ENCODE results near the gene NOXO1.

NOXO1 gene

DNA sequence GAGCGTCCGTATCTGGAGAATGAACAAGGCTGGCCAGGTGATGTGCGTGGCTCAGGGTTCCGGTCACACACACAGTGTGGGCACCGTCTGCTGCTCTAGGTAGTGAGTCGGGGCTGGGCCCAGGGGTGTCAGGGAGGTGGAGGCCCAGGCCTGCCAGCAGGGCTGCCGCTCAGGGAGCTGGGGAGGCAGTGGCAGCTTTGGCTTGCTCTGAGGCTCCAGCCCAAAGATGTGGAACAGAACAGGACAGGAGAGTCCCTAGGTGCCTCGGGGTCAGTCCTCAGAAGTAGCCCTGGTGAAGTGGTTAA, 5.1 kb downstream of the NOXO1 start:
- FAIRE-seq (no peak), DNase-seq (ENCODE audit: insufficient read length, low spot score) (no peak)
- TF ChIP-seq SPI1 (IDR thresholded peaks at IDR 0.05; ENCODE audit: low read depth, low read length) (no peak), POLR2AphosphoS5 (IDR thresholded peaks at IDR 0.05; ENCODE audit: low read depth, low read length) (no peak), PAX5 (IDR thresholded peaks at IDR 0.05; ENCODE audit: insufficient read depth, low read length, severe bottlenecking) (no peak), POU2F2 (IDR thresholded peaks at IDR 0.05; ENCODE audit: low read depth, low read length) (no peak), POLR2A (IDR thresholded peaks at IDR 0.05; ENCODE audit: low read depth, low read length) (no peak), TAF1 (IDR thresholded peaks at IDR 0.05; ENCODE audit: low read depth, low read length) (no peak)

DNA sequence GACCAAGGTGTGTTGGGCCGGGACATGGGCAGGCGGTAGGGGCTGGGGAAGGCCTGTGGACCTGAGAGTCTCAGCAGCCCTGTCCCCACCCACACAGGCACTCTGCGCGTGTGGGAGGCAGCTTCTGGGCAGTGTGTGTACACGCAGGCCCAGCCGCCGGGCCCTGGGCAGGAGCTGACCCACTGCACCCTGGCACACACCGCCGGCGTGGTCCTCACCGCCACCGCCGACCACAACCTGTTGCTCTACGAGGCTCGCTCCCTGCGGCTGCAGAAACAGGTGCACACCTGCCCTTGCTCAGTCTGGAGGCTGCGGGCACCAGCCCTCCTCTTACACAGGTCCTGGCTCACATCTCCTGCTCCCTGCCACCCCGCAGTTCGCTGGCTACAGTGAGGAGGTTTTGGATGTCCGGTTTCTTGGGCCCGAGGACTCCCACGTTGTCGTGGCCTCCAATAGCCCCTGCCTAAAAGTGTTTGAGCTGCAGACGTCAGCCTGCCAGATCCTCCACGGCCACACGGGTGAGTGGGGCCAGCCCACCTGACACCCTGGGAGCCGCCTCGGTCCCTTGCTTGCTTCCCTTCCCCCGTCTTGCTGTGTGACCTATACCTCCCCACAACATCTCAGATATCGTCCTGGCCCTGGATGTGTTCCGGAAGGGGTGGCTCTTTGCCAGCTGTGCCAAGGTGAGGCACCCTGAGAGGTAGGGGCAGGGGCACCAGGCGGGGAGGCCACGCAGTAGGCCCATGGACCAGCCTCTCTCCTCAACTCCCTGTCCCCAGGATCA, 5.6 kb downstream of the NOXO1 start:
- no peak for TF ChIP-seq POLR2AphosphoS5 (IDR thresholded peaks at IDR 0.05; ENCODE audit: low read depth, low read length)
- TF ChIP-seq POLR2A (IDR thresholded peaks at IDR 0.05; ENCODE audit: low read depth, low read length): no peak
- no peak for TF ChIP-seq POU2F2 (IDR thresholded peaks at IDR 0.05; ENCODE audit: low read depth, low read length)
- TF ChIP-seq SPI1 (IDR thresholded peaks at IDR 0.05; ENCODE audit: low read depth, low read length): no peak
- no peak for TF ChIP-seq TAF1 (IDR thresholded peaks at IDR 0.05; ENCODE audit: low read depth, low read length)
- TF ChIP-seq PAX5 (IDR thresholded peaks at IDR 0.05; ENCODE audit: insufficient read depth, low read length, severe bottlenecking): no peak
- DNase-seq (ENCODE audit: insufficient read length, low spot score) (no peak), FAIRE-seq (no peak)

DNA sequence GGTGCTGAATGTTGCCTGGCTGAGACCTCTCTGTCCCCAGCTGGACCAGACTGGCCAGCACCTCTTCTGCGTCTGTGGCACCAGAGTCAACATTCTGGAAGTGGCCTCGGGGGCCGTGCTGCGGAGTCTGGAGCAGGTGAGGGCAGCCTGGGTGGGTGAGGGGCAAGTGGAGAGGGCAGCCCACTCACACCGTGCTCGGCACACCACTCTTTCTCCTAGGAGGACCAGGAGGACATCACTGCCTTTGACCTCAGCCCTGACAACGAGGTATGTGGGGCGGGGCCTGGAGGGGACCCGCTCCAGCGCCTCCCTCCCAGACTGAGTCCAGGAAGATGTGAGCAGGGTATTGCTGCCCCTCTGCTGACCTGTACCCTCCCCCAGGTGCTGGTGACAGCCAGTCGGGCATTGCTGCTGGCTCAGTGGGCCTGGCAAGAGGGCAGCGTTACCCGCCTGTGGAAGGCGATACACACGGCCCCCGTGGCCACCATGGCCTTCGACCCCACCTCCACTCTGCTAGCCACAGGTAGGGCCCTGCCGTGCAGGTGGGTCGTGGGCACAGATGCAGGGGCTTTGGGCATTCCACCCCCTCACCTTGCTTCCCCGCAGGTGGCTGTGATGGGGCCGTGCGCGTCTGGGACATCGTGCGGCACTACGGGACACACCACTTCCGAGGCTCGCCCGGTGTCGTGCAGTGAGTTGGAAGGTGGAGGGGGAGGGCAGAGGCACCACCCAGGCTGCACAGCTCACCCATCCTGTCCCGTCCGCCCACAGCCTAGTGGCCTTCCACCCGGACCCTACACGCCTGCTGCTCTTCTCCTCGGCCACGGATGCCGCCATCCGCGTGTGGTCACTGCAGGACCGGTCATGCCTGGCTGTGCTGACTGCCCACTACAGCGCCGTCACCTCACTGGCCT, 6.9 kb downstream of the NOXO1 start:
- FAIRE-seq (no peak), DNase-seq (ENCODE audit: insufficient read length, low spot score) (no peak)
- no peak for TF ChIP-seq SPI1 (IDR thresholded peaks at IDR 0.05; ENCODE audit: low read depth, low read length)
- no peak for TF ChIP-seq POU2F2 (IDR thresholded peaks at IDR 0.05; ENCODE audit: low read depth, low read length)
- no peak for TF ChIP-seq POLR2A (IDR thresholded peaks at IDR 0.05; ENCODE audit: low read depth, low read length)
- TF ChIP-seq TAF1 (IDR thresholded peaks at IDR 0.05; ENCODE audit: low read depth, low read length): no peak
- TF ChIP-seq POLR2AphosphoS5 (IDR thresholded peaks at IDR 0.05; ENCODE audit: low read depth, low read length): no peak
- TF ChIP-seq PAX5 (IDR thresholded peaks at IDR 0.05; ENCODE audit: insufficient read depth, low read length, severe bottlenecking): no peak

DNA sequence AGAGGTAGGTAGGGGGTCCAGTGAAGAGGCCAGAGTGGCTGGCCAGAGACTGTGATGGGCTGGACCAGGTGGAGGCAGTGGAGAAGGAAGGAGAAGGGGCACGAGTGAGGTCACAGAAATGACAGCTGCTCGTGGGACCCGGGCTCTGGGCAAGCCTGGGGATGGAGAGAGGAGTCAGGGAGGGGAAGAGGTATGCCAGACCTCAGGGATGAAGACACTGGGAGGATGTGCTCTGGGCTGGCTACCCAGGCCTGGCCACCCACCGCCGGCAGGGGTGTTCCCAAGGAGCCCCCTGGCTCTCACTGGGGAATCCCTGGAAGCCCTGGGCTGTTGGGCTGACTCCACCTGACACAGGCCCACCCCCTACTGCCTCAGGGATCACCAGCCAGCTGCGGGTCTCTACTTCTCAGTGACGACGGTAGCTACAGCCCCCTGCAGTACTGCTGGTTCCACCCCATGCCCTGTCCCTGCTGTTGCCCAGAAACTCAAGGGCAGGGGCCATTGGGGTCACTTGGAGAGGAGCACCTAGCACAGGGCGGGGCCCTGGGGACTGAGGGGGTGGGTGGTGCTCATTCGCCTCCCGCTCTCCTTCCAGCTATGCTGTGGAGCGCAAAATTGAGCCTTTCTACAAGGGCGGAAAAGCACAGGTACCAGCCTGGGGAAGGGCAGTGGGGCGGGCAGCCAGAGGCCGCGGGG, 7.7 kb downstream of the NOXO1 start:
- FAIRE-seq (no peak), DNase-seq (ENCODE audit: insufficient read length, low spot score) (no peak)
- TF ChIP-seq PAX5 (IDR thresholded peaks at IDR 0.05; ENCODE audit: insufficient read depth, low read length, severe bottlenecking) (no peak), SPI1 (IDR thresholded peaks at IDR 0.05; ENCODE audit: low read depth, low read length) (no peak), POU2F2 (IDR thresholded peaks at IDR 0.05; ENCODE audit: low read depth, low read length) (no peak), POLR2A (IDR thresholded peaks at IDR 0.05; ENCODE audit: low read depth, low read length) (no peak)

DNA sequence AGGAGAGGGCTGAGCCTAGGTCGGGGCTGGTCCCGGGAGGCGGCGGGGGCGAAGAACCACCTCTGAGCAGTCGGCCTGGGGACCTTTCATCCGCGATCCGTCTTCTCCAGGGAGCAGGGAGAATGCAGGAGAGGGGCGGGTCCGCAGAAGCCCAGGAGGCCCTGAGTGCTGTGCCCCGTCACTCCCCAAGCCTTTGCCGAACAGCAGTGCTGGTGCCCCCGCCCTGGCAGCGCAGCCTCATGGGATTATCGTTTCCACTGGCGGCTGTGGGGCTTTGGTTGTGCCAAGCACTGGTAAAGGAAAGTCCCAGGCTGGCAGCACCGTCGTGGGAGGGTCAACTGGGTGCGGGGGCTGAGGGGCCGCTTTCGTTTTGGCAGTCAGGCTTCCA, 8.8 kb downstream of the NOXO1 start:
- DNase-seq (ENCODE audit: insufficient read length, low spot score): no peak
- TF ChIP-seq POU2F2 (IDR thresholded peaks at IDR 0.05; ENCODE audit: low read depth, low read length): no peak
- TF ChIP-seq PAX5 (IDR thresholded peaks at IDR 0.05; ENCODE audit: insufficient read depth, low read length, severe bottlenecking): no peak
- TF ChIP-seq SPI1 (IDR thresholded peaks at IDR 0.05; ENCODE audit: low read depth, low read length): no peak
- TF ChIP-seq POLR2AphosphoS5 (IDR thresholded peaks at IDR 0.05; ENCODE audit: low read depth, low read length): no peak
- no peak for TF ChIP-seq TAF1 (IDR thresholded peaks at IDR 0.05; ENCODE audit: low read depth, low read length)
- TF ChIP-seq POLR2A (IDR thresholded peaks at IDR 0.05; ENCODE audit: low read depth, low read length): no peak
- FAIRE-seq: no peak

DNA sequence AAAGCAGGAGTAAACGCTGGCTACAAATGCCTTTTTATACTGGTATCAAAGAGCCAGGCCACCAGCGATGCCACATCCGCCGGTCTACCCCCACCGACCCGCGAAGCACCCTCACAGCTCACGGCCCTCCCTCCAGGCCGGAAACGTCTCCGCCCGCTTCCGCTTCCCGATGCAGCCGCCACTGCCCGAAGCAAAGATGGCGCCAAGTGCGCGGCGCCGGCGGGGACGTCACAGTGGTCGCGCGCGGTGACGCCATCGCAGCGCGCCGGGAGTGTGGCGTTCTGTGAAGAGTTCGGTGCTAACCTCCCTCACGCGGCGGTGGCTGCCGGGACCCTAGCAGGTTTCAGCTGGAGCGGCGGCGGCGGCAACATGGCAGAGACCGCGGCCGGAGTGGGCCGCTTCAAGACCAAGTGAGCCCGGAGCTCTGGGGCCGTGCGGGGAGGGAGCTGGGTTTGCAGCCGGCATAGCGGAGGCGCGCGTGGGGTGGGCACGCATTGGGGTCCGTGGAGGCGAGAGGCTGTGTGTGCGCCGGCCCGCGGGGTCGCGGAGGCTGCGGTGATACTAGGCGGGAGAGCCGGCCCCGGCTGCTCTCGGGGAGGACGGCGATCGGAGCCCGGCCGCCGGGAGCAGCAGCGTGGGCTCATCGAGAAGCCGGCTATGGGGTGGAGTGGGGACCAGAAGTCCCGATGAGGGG, 9.3 kb downstream of the NOXO1 start, which contains the start of gene TBL3:
Gene TBL3 (plus strand): TSS at position 258 of the 694 bp plus-strand sequence. CDS start 112 bp downstream, at position 370.
- FAIRE-seq (peak; percentile 100), DNase-seq (ENCODE audit: insufficient read length, low spot score) (peak; percentile 99)
- TF ChIP-seq POLR2A (IDR thresholded peaks at IDR 0.05; ENCODE audit: low read depth, low read length) (peak; percentile 91), SPI1 (IDR thresholded peaks at IDR 0.05; ENCODE audit: low read depth, low read length) (peak; percentile 49), POLR2AphosphoS5 (IDR thresholded peaks at IDR 0.05; ENCODE audit: low read depth, low read length) (peak; percentile 92), PAX5 (IDR thresholded peaks at IDR 0.05; ENCODE audit: insufficient read depth, low read length, severe bottlenecking) (peak; percentile 75), TAF1 (IDR thresholded peaks at IDR 0.05; ENCODE audit: low read depth, low read length) (peak; percentile 77), POU2F2 (IDR thresholded peaks at IDR 0.05; ENCODE audit: low read depth, low read length) (peak; percentile 56; the same call in 1 of the 2 replicates)

DNA sequence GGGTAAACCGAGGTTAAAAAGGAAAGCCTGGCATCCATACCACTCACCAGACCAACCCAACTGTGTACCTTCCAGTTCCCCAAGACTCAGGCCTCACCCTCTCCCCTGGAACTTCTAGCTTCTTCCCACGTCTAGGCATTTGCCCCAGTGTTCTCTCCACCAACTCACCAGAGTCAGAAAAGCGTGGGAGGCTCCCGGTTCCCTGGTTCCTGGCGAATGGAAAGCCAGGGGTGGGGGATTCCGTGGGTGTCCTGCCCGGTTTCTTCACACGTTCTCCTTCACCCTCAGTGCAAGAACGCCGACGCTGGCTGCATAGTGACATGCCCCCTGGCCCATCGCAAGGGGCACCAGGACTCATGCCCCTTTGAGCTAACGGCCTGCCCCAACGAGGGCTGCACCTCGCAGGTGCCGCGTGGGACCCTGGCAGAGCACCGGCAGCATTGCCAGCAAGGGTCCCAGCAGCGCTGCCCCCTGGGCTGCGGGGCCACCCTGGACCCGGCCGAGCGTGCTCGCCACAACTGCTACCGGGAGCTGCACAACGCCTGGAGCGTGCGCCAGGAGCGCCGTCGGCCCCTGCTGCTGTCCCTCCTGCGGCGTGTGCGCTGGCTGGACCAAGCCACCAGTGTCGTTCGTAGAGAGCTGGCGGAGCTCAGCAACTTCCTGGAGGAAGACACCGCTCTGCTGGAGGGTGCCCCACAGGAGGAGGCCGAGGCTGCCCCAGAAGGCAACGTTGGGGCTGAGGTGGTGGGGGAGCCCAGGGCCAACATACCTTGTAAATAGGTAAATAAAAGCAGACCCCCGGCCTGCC, 12.9 kb downstream of the NOXO1 start:
- FAIRE-seq (no peak), DNase-seq (ENCODE audit: insufficient read length, low spot score) (no peak)
- TF ChIP-seq TAF1 (IDR thresholded peaks at IDR 0.05; ENCODE audit: low read depth, low read length) (no peak), SPI1 (IDR thresholded peaks at IDR 0.05; ENCODE audit: low read depth, low read length) (no peak), POLR2A (IDR thresholded peaks at IDR 0.05; ENCODE audit: low read depth, low read length) (no peak), POLR2AphosphoS5 (IDR thresholded peaks at IDR 0.05; ENCODE audit: low read depth, low read length) (no peak), POU2F2 (IDR thresholded peaks at IDR 0.05; ENCODE audit: low read depth, low read length) (no peak), PAX5 (IDR thresholded peaks at IDR 0.05; ENCODE audit: insufficient read depth, low read length, severe bottlenecking) (no peak)

DNA sequence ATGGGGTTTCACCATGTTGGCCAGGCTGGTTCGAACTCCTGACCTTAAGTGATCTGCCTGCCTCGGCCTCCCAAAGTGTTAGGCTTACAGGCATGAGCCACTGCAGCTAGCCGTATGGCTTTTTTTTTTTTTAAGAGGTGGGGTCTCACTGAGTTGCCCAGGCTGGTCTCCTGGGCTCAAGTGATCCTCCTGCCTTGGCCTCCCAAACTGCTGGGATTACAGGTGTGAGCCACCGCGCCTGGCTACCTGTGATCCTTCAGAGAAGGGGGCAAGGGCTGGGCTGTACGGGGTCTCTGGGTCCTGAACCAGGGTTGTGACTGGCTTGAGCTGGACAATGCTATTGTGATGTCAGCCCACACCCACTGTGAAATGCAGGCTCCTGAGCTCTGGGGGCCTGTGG, 14.8 kb downstream of the NOXO1 start, which contains the start of gene RNF151:
Gene RNF151 (plus strand): TSS at position 397 of the 400 bp plus-strand sequence. CDS start 26 bp downstream, outside the sequence.
- no peak for FAIRE-seq

More for the DNA sequence above, 14.8 kb downstream of the NOXO1 start, which contains the start of gene RNF151:
- DNase-seq (ENCODE audit: insufficient read length, low spot score): no peak
- TF ChIP-seq POU2F2 (IDR thresholded peaks at IDR 0.05; ENCODE audit: low read depth, low read length) (no peak), TAF1 (IDR thresholded peaks at IDR 0.05; ENCODE audit: low read depth, low read length) (no peak), SPI1 (IDR thresholded peaks at IDR 0.05; ENCODE audit: low read depth, low read length) (no peak), PAX5 (IDR thresholded peaks at IDR 0.05; ENCODE audit: insufficient read depth, low read length, severe bottlenecking) (no peak), POLR2AphosphoS5 (IDR thresholded peaks at IDR 0.05; ENCODE audit: low read depth, low read length) (no peak), POLR2A (IDR thresholded peaks at IDR 0.05; ENCODE audit: low read depth, low read length) (no peak)
